Fibroblast of pulmonary artery (primary cell): ENCODE results near the gene DCBLD1.

Source experiments
- DNase-seq: peaks from one replicate; pipeline ENCODE4 v3.0.0-alpha.2; 2010; ENCODE audit warnings: low read depth
- H3K4me3 ChIP-seq: replicated peaks from 2 replicates; pipeline ENCODE4 v1.5.1; 2011; ENCODE audit warnings: low read depth, mild to moderate bottlenecking, control low read depth, low read length, moderate library complexity
- TF ChIP-seq, protein P1 (sequence below): IDR thresholded peaks from 2 replicates; pipeline ENCODE4 v1.5.1; 2011; ENCODE audit warnings: mild to moderate bottlenecking, control low read depth, low read length, inconsistent platforms; ENCODE audit errors: missing control alignments

The DCBLD1 gene

DNA sequence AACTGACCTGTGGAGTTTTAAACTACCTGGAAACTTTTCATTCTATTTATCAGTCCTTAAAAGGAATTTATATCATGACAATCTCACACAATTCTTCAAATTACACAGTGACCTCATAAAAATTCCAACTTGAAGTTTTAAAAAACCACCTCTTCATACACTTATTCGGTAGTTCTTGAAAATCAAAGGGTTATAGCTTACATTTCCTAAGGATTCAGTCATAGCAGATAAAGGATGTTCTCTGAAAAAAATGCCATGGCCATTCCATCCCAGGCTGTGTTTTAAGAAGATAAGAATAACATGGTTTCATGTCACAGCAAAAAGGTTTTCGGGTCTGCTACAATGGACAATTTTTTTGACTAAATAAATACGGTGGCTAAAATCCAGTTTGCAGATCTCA lies 78.7 kb downstream of the DCBLD1 start:
- no peak for DNase-seq
- no peak overlapping the region for H3K4me3 ChIP-seq
- TF ChIP-seq, protein P1, sequence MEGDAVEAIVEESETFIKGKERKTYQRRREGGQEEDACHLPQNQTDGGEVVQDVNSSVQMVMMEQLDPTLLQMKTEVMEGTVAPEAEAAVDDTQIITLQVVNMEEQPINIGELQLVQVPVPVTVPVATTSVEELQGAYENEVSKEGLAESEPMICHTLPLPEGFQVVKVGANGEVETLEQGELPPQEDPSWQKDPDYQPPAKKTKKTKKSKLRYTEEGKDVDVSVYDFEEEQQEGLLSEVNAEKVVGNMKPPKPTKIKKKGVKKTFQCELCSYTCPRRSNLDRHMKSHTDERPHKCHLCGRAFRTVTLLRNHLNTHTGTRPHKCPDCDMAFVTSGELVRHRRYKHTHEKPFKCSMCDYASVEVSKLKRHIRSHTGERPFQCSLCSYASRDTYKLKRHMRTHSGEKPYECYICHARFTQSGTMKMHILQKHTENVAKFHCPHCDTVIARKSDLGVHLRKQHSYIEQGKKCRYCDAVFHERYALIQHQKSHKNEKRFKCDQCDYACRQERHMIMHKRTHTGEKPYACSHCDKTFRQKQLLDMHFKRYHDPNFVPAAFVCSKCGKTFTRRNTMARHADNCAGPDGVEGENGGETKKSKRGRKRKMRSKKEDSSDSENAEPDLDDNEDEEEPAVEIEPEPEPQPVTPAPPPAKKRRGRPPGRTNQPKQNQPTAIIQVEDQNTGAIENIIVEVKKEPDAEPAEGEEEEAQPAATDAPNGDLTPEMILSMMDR, result no peak

DNA sequence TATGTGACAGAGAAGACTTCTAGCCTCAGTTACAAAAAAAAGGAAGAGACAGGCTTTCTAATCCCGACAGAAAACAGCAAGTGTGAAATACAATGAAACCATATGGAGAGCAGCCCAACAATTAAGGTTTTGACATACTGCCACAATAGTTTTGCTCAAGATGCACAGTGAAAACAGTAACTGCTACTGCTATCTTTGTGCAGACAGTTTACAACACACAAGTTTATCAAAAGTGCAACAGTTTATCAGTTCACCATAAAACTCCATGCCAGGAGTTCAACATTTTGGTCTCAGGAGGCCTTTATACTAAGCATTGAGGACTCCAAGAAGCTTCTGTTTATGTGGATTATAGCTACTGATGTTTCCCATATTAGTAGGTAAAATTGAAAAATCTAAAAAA lies 82.2 kb downstream of the DCBLD1 start:
- DNase-seq, result no peak
- TF ChIP-seq, protein P1, result no peak
- H3K4me3 ChIP-seq, result no peak overlapping the region

DNA sequence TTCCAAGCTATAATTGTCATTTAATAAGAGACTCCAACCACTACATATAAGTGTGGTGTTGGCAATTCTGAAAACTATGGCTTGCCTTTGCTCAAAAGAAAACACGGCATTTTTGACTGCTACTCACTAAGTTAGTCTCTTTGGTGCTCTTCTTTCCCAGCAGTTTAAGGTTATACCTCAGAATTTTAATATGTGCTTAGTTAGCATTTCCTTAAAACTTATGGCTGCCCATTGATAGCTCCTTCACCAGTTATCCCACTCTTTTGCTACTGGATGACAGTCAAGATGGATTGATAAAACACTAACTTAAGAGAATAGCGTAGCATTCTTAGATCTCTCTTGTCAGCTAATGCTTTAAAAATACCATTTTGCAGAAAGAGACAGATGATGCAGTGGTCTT lies 85.8 kb downstream of the DCBLD1 start:
- H3K4me3 ChIP-seq, result no peak overlapping the region
- TF ChIP-seq, protein P1, result no peak
- no peak for DNase-seq

DNA sequence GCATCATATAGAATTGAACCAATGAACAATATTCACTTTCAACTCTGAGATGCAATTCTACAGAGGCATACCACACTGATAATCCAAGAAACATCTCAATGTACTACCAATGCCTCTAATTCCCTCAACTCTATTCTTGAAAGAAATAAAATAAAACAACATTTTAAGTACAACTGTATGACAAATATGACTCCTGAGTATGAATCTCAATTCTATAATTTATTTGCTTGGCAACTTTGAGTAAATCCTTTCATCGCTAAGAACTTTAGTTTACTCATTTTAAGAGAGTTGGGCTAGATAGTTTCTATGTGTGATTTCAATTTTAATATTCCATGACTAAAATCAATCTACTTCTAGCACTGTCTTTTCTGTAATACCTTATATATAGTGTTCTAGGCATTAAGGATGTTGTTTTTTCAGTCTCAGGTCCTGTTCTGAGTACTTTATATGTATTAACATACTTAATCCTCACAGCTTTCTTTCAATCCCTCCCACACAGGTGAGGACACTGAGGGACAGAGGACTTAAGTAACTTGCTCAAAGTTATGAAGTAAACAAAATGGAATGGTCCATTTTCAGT lies 86.4 kb downstream of the DCBLD1 start:
- TF ChIP-seq, protein P1, result no peak
- DNase-seq, result no peak

DNA sequence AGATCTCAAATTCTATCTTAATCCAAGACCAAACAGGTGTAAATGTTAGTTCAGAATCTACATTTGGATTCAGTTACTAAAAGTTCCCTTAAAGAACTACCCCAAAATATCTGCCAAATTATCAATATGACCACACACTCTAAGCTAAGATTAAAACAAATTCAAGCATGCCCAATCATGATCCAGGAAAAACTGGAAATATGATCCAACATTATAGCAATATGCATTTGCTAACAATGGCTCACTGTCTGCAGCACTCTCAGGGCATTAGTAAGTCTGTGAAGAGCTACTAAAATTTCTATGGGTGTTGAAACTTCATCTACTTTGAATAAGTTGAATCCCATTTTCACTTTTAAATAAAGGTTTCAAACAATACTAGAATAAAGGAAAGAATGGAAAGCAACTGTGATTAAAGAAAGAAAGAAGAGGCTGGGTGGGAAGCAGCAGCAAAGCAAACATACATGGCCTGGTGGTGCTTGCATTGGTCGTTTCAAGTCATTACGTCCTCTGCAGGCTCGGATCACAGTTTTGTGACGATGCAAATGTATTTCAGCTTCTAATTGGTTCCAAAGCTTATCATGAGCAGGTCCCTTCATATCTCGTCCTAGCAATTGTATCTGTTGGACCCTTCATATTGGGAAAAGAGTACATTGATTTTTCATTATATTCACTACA lies 90.7 kb downstream of the DCBLD1 start:
- TF ChIP-seq, protein P1, result no peak
- no peak for DNase-seq
- H3K4me3 ChIP-seq, result no peak overlapping the region

More for the DNA sequence above, 86.4 kb downstream of the DCBLD1 start:
- no peak overlapping the region for H3K4me3 ChIP-seq

DNA sequence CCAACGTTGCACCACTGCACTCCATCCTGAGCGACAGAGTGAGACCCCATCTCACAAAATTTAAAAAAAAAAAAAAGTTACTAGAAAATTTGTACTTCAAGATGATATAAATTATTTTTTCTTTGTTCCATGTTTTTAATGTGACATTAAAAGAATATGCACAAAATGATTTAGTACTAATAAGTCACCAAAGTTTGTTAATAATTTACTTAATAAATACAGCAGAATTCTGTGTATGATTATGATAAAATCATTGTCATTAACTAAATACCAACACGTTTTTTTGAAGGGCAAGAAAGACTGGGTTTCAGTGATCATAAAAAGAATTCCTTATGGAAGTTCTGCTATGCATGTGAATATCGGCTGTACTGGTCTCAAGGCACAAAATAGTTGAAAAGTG lies 91.7 kb downstream of the DCBLD1 start:
- TF ChIP-seq, protein P1, result no peak
- no peak overlapping the region for H3K4me3 ChIP-seq
- no peak for DNase-seq

DNA sequence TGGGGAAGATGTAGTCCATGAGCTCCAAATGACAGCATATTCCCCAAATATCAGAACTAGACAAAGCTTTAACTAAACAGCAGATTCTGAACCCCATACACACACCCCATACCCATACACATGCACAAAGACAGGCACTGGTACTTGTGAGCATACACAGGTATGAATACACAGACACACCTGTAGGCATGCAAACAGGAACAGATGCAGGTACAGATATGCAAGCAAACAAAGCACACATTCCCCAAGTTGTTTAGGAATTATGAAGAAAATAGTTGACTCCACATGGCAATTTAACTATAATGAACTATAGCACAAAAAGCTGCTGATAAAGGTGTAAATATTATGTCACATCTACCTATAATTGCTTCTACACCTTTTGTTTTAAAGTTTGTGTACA lies 103.2 kb downstream of the DCBLD1 start:
- no peak for DNase-seq
- TF ChIP-seq, protein P1, result no peak
- H3K4me3 ChIP-seq, result no peak overlapping the region
